ENCODE measurements around the gene C4BPB. TPM values are rescaled to one million over a fixed set of nuclear protein-coding genes. Genes with fewer than 3 reads are reported as not detected.

C4BPB gene
- total RNA-seq, 1 experiment from 2014 or later = not detected

DNA sequence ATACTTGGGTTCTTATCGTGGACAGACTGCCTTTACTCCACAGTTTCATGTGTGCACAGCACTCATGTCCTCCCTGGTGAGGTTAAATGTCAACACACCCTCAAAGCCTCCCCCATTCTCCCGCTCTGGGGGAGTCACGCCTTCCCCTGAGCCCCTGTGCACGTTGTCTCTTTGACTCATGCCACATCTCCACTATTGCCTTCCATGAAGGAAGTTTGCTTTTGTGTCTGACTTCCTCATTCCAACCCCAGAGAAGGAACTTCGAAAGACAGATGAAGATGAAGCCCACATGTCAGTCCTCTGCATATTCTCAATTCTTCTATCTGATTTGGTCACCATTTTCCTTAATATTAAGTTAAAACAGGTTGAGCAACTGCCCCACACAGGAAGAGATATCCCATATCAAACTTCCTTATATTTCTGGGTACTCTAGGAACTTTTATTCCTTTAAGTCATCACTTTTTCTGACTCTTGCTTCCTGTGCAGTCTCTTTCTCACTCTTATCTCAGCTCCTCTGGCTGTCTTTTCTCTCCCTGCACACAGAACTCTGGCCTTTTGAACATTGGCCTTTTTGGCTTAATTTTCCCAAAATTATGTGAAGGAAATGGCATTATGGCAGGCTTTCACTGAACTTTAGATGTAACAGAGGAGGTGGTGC, 56.9 kb downstream of the C4BPB start:
- H2AFZ ChIP-seq (ENCODE audit: low read length) = no peak overlapping the region
- H3K27ac ChIP-seq (ENCODE audit: insufficient read length, low read depth, low read length) = no peak overlapping the region
- no peak overlapping the region for H4K5ac ChIP-seq (ENCODE audit: insufficient read length, low read depth, low read length)
- no peak overlapping the region for H2BK120ac ChIP-seq (ENCODE audit: low read depth, low read length, poor library complexity, severe bottlenecking)
- H3K9me3 Mint-ChIP-seq = no peaks in the 10 kb centered on the region
- H3K4ac ChIP-seq (ENCODE audit: low read depth, low read length) = no peak overlapping the region
- no peak overlapping the region for H3K23ac ChIP-seq (ENCODE audit: insufficient read length, low read depth, low read length)
- peaks cover 2% of the 10 kb centered on the region; the same call in 1 of the 2 replicates for H3K27me3 Mint-ChIP-seq (ENCODE audit: low read depth)
- H2AK5ac ChIP-seq (ENCODE audit: insufficient read length, low read length) = no peak overlapping the region
- no peak overlapping the region for H4K91ac ChIP-seq (ENCODE audit: insufficient read length, low read depth, low read length)
- no peak overlapping the region for H3K56ac ChIP-seq (ENCODE audit: insufficient read length, low read depth, low read length)
- no peaks in the 10 kb centered on the region for H3K9me3 ChIP-seq (ENCODE audit: control insufficient read depth, low read depth, low read length)
- H3K9ac ChIP-seq (ENCODE audit: extremely low read depth, insufficient read length, low read length) = no peak overlapping the region
- TF ChIP-seq, protein P1, sequence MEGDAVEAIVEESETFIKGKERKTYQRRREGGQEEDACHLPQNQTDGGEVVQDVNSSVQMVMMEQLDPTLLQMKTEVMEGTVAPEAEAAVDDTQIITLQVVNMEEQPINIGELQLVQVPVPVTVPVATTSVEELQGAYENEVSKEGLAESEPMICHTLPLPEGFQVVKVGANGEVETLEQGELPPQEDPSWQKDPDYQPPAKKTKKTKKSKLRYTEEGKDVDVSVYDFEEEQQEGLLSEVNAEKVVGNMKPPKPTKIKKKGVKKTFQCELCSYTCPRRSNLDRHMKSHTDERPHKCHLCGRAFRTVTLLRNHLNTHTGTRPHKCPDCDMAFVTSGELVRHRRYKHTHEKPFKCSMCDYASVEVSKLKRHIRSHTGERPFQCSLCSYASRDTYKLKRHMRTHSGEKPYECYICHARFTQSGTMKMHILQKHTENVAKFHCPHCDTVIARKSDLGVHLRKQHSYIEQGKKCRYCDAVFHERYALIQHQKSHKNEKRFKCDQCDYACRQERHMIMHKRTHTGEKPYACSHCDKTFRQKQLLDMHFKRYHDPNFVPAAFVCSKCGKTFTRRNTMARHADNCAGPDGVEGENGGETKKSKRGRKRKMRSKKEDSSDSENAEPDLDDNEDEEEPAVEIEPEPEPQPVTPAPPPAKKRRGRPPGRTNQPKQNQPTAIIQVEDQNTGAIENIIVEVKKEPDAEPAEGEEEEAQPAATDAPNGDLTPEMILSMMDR (conservative IDR thresholded peaks at IDR 0.05) = no peak
- H3K4me2 ChIP-seq (ENCODE audit: insufficient read depth, insufficient read length, low read length) = no peak overlapping the region
- H3K79me1 ChIP-seq (ENCODE audit: insufficient read depth, low read depth, low read length, poor library complexity, severe bottlenecking) = no peaks in the 10 kb centered on the region
- H4K8ac ChIP-seq (replicated peaks; ENCODE audit: insufficient read length, low read depth, low read length) = no peak overlapping the region
- H3K4me1 ChIP-seq (ENCODE audit: insufficient read depth, low read length) = no peaks in the 10 kb centered on the region
- no peaks in the 10 kb centered on the region for H3K23me2 ChIP-seq (ENCODE audit: insufficient read length, low read depth, low read length, poor library complexity, severe bottlenecking)
- H3K79me2 ChIP-seq (ENCODE audit: insufficient read depth, low read length) = no peaks in the 10 kb centered on the region
- H3K4me1 Mint-ChIP-seq = no peaks in the 10 kb centered on the region
- H2BK20ac ChIP-seq (ENCODE audit: low read depth, low read length, poor library complexity, severe bottlenecking) = no peak overlapping the region
- H2BK12ac ChIP-seq (ENCODE audit: insufficient read length, low read depth, low read length) = no peak overlapping the region
- H2BK5ac ChIP-seq (ENCODE audit: insufficient read length, low read length) = no peak overlapping the region
- H3K18ac ChIP-seq (ENCODE audit: insufficient read length, low read depth, low read length) = no peak overlapping the region
- no peaks in the 10 kb centered on the region for H4K20me1 ChIP-seq (ENCODE audit: control insufficient read depth, insufficient read depth, insufficient read length)
- no peak overlapping the region for H3T11ph ChIP-seq (ENCODE audit: low read length)
- WGBS (ENCODE audit: extremely low coverage, insufficient read length, low lambda C conversion rate) = no CpG with 5 or more reads among the region's 5 CpGs
- no peak for DNase-seq
- H3K4me3 Mint-ChIP-seq = no peak overlapping the region
- no peak overlapping the region for H3K14ac ChIP-seq (ENCODE audit: insufficient read depth, low read length)
- no peaks in the 10 kb centered on the region for H3K36me3 Mint-ChIP-seq (ENCODE audit: insufficient read depth in 1 of 3, low read depth in 3 of 3)
- H3K27me3 ChIP-seq (ENCODE audit: insufficient read depth, low read length) = no peaks in the 10 kb centered on the region
- no peak overlapping the region for H2BK15ac ChIP-seq (ENCODE audit: low read depth, low read length)
- no peak overlapping the region; a peak in 1 of 7 replicates for H3K27ac Mint-ChIP-seq

Other genes starting within 250 kb of the C4BPB start
- gene IL20, start 223.2 kb upstream of the C4BPB start, total RNA-seq (2021) = not detected in 2 replicates
- not detected in 2 replicates for gene IL24, start 191.4 kb upstream of the C4BPB start, total RNA-seq (2021)
- not detected in 2 replicates for gene FCMR, start 166.9 kb upstream of the C4BPB start, total RNA-seq (2021)
- gene PIGR, start 142.4 kb upstream of the C4BPB start, total RNA-seq (2021) = not detected in 2 replicates
- not detected in 2 replicates for gene FCAMR, start 118.4 kb upstream of the C4BPB start, total RNA-seq (2021)
- gene C1orf116, start 56.1 kb upstream of the C4BPB start, total RNA-seq (2021) = 0.48 and 0.55 TPM in 2 replicates
- gene YOD1, start 37.7 kb upstream of the C4BPB start, total RNA-seq (2021) = 8.6 and 9.4 TPM in 2 replicates
- 13.2 and 14.6 TPM in 2 replicates for gene PFKFB2, start 35.6 kb upstream of the C4BPB start, total RNA-seq (2021)
- not detected in 2 replicates for gene C4BPA, start 15.4 kb downstream of the C4BPB start, total RNA-seq (2021)
- 17.3 and 18.3 TPM in 2 replicates for gene CD55, start 232.8 kb downstream of the C4BPB start, total RNA-seq (2021)